Fibroblast of lung (primary cell): Measurements from ENCODE around the gene SIRPG. TPM values are rescaled to one million over a fixed set of nuclear protein-coding genes. Genes with fewer than 3 reads are reported as not detected.

Experiments used
- DNase-seq, 2 donors: peaks; one replicate each; pipeline versions ENCODE4 v3.0.0 to v3.0.0-alpha.2; 2010; ENCODE audit warnings: low read depth in 2 of 2
- H2AFZ ChIP-seq: 2 replicates; pipeline ENCODE4 v1.5.1; 2012; ENCODE audit warnings: low read length, control low read depth, inconsistent platforms
- H3K27ac ChIP-seq: 2 replicates; pipeline ENCODE4 v1.5.1; 2011; ENCODE audit warnings: low read length, control low read depth; ENCODE audit not compliant: insufficient read depth
- H3K27me3 ChIP-seq: 2 replicates; pipeline ENCODE4 v1.5.1; 2011; ENCODE audit warnings: mild to moderate bottlenecking, low read length; ENCODE audit not compliant: control insufficient read depth, insufficient read depth
- H3K36me3 ChIP-seq: 2 replicates; pipeline ENCODE4 v1.5.1; 2011; ENCODE audit warnings: low read length; ENCODE audit not compliant: control insufficient read depth, insufficient read depth
- H3K4me1 ChIP-seq: 2 replicates; pipeline ENCODE4 v1.5.1; 2011; ENCODE audit warnings: low read length; ENCODE audit not compliant: control insufficient read depth, insufficient read depth; ENCODE audit errors: extremely low read depth
- H3K4me2 ChIP-seq: 2 replicates; pipeline ENCODE4 v1.5.1; 2011; ENCODE audit warnings: low read length, control low read depth; ENCODE audit not compliant: insufficient read depth; ENCODE audit errors: extremely low read depth
- H3K4me3 ChIP-seq, 4 experiments: fragments of 200-600 bp in 1 of 4; sonication (generic) in 1 of 4; replicated peaks in 1 of 4; 2 replicates each; pipeline ENCODE4 v1.5.1; 2011 to 2016; ENCODE audit warnings: low read length in 4 of 4, low read depth in 3 of 4, mild to moderate bottlenecking in 3 of 4, control low read depth in 2 of 4, inconsistent platforms in 1 of 4, mixed read lengths in 1 of 4; ENCODE audit not compliant: insufficient read depth in 1 of 4; ENCODE audit errors: control extremely low read depth in 1 of 4
- H3K79me2 ChIP-seq: 2 replicates; pipeline ENCODE4 v1.5.1; 2012; ENCODE audit warnings: mild to moderate bottlenecking, low read length, inconsistent platforms; ENCODE audit not compliant: control insufficient read depth, insufficient read depth
- H3K9ac ChIP-seq: 2 replicates; pipeline ENCODE4 v1.5.1; 2011; ENCODE audit warnings: mild to moderate bottlenecking, low read length, control low read depth; ENCODE audit not compliant: insufficient read depth
- H3K9me3 ChIP-seq: 2 replicates; pipeline ENCODE4 v1.5.1; 2012; ENCODE audit warnings: low read depth, low read length; ENCODE audit not compliant: control insufficient read depth, insufficient read depth
- H4K20me1 ChIP-seq: 2 replicates; pipeline ENCODE4 v1.5.1; 2011; ENCODE audit warnings: low read length; ENCODE audit not compliant: control insufficient read depth, insufficient read depth; ENCODE audit errors: extremely low read depth
- EZH2 ChIP-seq: IDR thresholded peaks from 2 replicates; pipeline ENCODE4 v1.5.1; 2012; ENCODE audit warnings: low read length, control low read depth, mild to moderate bottlenecking; ENCODE audit errors: missing control alignments
- polyA plus RNA-seq, 2 donors: library from polyadenylated mRNA; depleted of rRNA in 1 of 2; stranded (reverse) in 1 of 2; unstranded in 1 of 2; fragments of >200 nt; gene quantifications; 2 replicates each; pipeline ENCODE4 v1.2.1, GENCODE V29; 2011 to 2012; ENCODE audit warnings: missing spikeins in 1 of 2
- total RNA-seq: library from RNA; depleted of rRNA; stranded (reverse); fragments of >200 nt; gene quantifications from 2 replicates; pipeline ENCODE4 v1.2.1, GENCODE V29; 2014
- TF ChIP-seq, protein P1 (sequence below), 2 donors: IDR thresholded peaks in 1 of 2; conservative IDR thresholded peaks in 1 of 2; 1 replicate in 1 of 2; 2 replicates in 1 of 2; pipeline ENCODE4 v1.5.1; 2011 to 2012; ENCODE audit warnings: low read length in 2 of 2, control low read depth in 1 of 2, inconsistent platforms in 1 of 2, low read depth in 1 of 2, mild to moderate bottlenecking in 1 of 2

Gene SIRPG
- total and polyA plus RNA-seq, 2 donors (not counting 1 experiment from before 2014, with no cell fraction given): not detected

DNA sequence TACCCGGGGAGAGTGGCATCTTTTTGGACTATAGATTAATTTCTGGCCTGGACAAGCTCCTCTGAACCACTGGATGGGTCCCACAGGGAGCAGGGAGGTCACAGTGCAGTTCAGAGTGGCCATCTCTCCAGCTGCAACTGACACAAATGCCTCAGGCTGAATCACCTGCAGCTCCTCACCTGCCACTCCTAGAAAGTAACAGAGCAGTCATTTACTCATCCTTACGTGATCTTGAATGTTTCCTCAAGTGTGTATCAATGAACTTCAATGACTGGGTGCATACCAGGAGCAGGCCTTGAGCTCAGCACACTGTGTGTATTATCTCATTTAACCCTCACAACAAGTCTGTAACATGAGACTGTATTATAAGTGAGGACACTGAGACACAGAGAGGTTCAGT, 40.0 kb upstream of the SIRPG start:
- no peaks in the 10 kb centered on the region for H3K9me3 ChIP-seq
- no peaks in the 10 kb centered on the region for H4K20me1 ChIP-seq
- H3K4me2 ChIP-seq: no peak overlapping the region
- no peaks in the 10 kb centered on the region for H3K4me1 ChIP-seq
- no peak overlapping the region for H2AFZ ChIP-seq
- no peak for DNase-seq
- no peaks in the 10 kb centered on the region for H3K79me2 ChIP-seq
- no peaks in the 10 kb centered on the region for H3K36me3 ChIP-seq
- TF ChIP-seq, protein P1, sequence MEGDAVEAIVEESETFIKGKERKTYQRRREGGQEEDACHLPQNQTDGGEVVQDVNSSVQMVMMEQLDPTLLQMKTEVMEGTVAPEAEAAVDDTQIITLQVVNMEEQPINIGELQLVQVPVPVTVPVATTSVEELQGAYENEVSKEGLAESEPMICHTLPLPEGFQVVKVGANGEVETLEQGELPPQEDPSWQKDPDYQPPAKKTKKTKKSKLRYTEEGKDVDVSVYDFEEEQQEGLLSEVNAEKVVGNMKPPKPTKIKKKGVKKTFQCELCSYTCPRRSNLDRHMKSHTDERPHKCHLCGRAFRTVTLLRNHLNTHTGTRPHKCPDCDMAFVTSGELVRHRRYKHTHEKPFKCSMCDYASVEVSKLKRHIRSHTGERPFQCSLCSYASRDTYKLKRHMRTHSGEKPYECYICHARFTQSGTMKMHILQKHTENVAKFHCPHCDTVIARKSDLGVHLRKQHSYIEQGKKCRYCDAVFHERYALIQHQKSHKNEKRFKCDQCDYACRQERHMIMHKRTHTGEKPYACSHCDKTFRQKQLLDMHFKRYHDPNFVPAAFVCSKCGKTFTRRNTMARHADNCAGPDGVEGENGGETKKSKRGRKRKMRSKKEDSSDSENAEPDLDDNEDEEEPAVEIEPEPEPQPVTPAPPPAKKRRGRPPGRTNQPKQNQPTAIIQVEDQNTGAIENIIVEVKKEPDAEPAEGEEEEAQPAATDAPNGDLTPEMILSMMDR (conservative IDR thresholded peaks at IDR 0.05 in 1 of 2, IDR thresholded peaks at IDR 0.05 in 1 of 2; ENCODE audit: low read depth in 1 of 2, low read length in 2 of 2): no peak
- no peak overlapping the region for H3K9ac ChIP-seq
- H3K27ac ChIP-seq: no peak overlapping the region
- no peaks in the 10 kb centered on the region for H3K27me3 ChIP-seq
- H3K4me3 ChIP-seq: no peak overlapping the region

DNA sequence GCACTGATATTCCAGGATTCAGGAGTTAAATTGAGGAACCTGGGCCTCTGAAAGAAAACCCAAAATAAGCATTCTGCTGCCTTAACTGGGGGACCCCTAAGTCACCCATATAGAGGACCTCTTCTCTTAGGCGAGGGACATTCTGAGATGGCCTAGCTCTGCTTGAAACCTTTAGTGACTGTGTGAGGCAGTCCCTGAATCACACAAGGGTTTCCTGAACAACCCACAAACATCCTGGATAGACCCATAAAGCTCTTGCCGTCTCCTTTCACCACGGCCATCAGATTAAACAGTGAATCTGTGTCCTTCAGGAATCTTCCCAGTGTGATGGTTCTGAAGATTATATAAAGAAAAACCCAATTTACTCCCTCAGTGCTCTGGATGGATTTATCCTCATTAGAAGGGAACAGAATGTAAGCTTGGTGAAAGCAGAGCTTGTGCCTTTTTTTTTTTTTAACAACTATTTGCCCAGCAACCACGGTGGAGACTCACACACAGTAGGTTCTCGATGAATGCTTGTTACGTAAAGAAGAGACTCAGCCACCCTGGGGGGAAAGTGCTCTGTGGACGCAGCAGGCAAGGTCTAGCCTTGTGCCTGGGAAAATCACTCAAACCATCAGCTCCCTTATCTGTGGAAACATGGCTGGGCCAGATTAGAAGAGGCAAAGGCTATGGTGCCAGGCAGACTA, 39.1 kb upstream of the SIRPG start:
- Histone ChIP-seq H3K9ac (no peak overlapping the region), H3K27ac (no peak overlapping the region), H3K9me3 (no peaks in the 10 kb centered on the region), H3K4me1 (no peaks in the 10 kb centered on the region), H4K20me1 (no peaks in the 10 kb centered on the region), H3K4me3 (no peak overlapping the region), H3K27me3 (no peaks in the 10 kb centered on the region), H3K79me2 (no peaks in the 10 kb centered on the region), H3K36me3 (no peaks in the 10 kb centered on the region), H3K4me2 (no peak overlapping the region), H2AFZ (no peak overlapping the region)
- no peak for TF ChIP-seq EZH2
- TF ChIP-seq, protein P1 (conservative IDR thresholded peaks at IDR 0.05 in 1 of 2, IDR thresholded peaks at IDR 0.05 in 1 of 2; ENCODE audit: low read depth in 1 of 2, low read length in 2 of 2): no peak
- no peak for DNase-seq

DNA sequence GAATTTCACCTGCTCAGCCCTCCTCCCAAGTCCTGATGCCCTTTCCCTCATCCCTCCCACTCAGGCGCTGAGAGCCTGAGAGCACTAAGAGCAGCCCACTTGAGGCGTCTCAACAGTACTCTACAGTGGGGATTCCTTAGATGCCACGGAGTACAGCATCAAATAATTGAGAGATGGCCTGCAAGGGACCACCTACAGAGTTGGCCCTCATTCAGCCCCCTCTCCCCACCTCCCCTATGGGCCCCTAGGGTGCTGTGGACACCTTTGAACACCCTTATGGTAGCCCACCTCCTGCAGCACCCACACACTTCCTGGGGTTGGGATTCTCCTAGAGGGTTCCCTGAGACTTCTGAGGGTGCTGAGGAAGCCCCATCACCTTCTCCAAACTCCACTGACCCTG, 37.1 kb upstream of the SIRPG start:
- Histone ChIP-seq H4K20me1 (no peaks in the 10 kb centered on the region), H3K4me1 (no peaks in the 10 kb centered on the region), H3K4me3 (no peak overlapping the region), H3K27ac (no peak overlapping the region), H3K9ac (no peak overlapping the region), H3K79me2 (no peaks in the 10 kb centered on the region), H3K36me3 (no peaks in the 10 kb centered on the region), H3K9me3 (no peaks in the 10 kb centered on the region), H3K27me3 (no peaks in the 10 kb centered on the region), H3K4me2 (no peak overlapping the region), H2AFZ (no peak overlapping the region)
- DNase-seq: no peak
- TF ChIP-seq EZH2: no peak
- TF ChIP-seq, protein P1 (conservative IDR thresholded peaks at IDR 0.05 in 1 of 2, IDR thresholded peaks at IDR 0.05 in 1 of 2; ENCODE audit: low read depth in 1 of 2, low read length in 2 of 2): no peak
